Stimulated activated naive B cell treated with anti-CD40 and anti-IgM and Interleukin-4, amounts not matched to agents 10 μg/mL and 1 μg/mL and 100 μg/mL, for 72 hours (primary cell): ENCODE measurements around the gene ORM2.
"Not testable (repeated sequence)": the region's sequence is repeated elsewhere in the genome, so short reads cannot be mapped to it uniquely, and the experiment has no call there.

Experiments
- ATAC-seq, 2 donors: fragments of 150-1000 bp; cut with Tn5 transposase; replicated peaks; 2 replicates each; pipeline ENCODE4 v1.10.0; 2021; ENCODE audit warnings: moderate library complexity in 1 of 2
- DNase-seq: peaks from one replicate; pipeline ENCODE4 v3.0.0; 2021
- H3K27ac Mint-ChIP-seq: one replicate; pipeline ENCODE4 v1.8.0; 2022; ENCODE audit warnings: mild to moderate bottlenecking, mixed read lengths
- H3K27me3 Mint-ChIP-seq, 2 donors: one replicate each; pipeline ENCODE4 v1.8.0; 2022; ENCODE audit warnings: mixed read lengths in 2 of 2
- H3K36me3 Mint-ChIP-seq, 2 donors: one replicate each; pipeline ENCODE4 v1.8.0; 2022; ENCODE audit warnings: mixed read lengths in 2 of 2, mild to moderate bottlenecking in 1 of 2
- H3K4me1 Mint-ChIP-seq, 2 donors: one replicate each; pipeline ENCODE4 v1.8.0; 2022; ENCODE audit warnings: mixed read lengths in 2 of 2, mild to moderate bottlenecking in 1 of 2
- H3K4me3 Mint-ChIP-seq, 2 donors: one replicate each; pipeline ENCODE4 v1.8.0; 2022; ENCODE audit warnings: mild to moderate bottlenecking in 2 of 2, mixed read lengths in 2 of 2, moderate library complexity in 1 of 2
- H3K9me3 Mint-ChIP-seq, 2 donors: one replicate each; pipeline ENCODE4 v1.8.0; 2022; ENCODE audit warnings: mixed read lengths in 2 of 2, mild to moderate bottlenecking in 1 of 2

The ORM2 gene

GRCh38 chr9:114329625-114330022 lies at the start of gene ORM2:
Gene ORM2 (plus strand): TSS chr9:114329869. CDS start chr9:114329905, 36 bp downstream.
- peaks cover 11 to 20% of the 10 kb centered on the region in 2 donors for H3K4me1 Mint-ChIP-seq
- not testable (repeated sequence) for DNase-seq, H3K36me3 Mint-ChIP-seq, H3K9me3 Mint-ChIP-seq, H3K27me3 Mint-ChIP-seq, H3K4me3 Mint-ChIP-seq, ATAC-seq
- H3K27ac Mint-ChIP-seq, result peak within 1 kb of the TSS; percentile 56

- Mint-ChIP-seq H3K27me3 (no peaks in the 10 kb centered on the region), H3K9me3 (peaks cover 2 to 7% of the 10 kb centered on the region in 2 donors)
- ATAC-seq, result no peak
Measured at GRCh38 chr9:114280636-114281472, 48.8 kb upstream of the ORM2 start.

GRCh38 chr9:114281473-114282103 lies 48.1 kb upstream of the ORM2 start:
- H3K4me1 Mint-ChIP-seq, result no peaks in the 10 kb centered on the region
- no peak overlapping the region for H3K27ac Mint-ChIP-seq
- no peak for ATAC-seq
- H3K9me3 Mint-ChIP-seq, result peaks cover 2 to 7% of the 10 kb centered on the region in 2 donors
- H3K27me3 Mint-ChIP-seq, result no peaks in the 10 kb centered on the region
- H3K4me3 Mint-ChIP-seq, result no peak overlapping the region
- H3K36me3 Mint-ChIP-seq, result no peaks in the 10 kb centered on the region
- no peak for DNase-seq

More at GRCh38 chr9:114280636-114281472, 48.8 kb upstream of the ORM2 start:
- no peak for DNase-seq
- H3K27ac Mint-ChIP-seq, result no peak overlapping the region
- no peaks in the 10 kb centered on the region for H3K36me3 Mint-ChIP-seq
- no peaks in the 10 kb centered on the region for H3K4me1 Mint-ChIP-seq
- H3K4me3 Mint-ChIP-seq, result no peak overlapping the region

GRCh38 chr9:114282104-114282485 lies 47.6 kb upstream of the ORM2 start:
- peaks cover 2 to 7% of the 10 kb centered on the region in 2 donors for H3K9me3 Mint-ChIP-seq
- ATAC-seq (no peak), DNase-seq (no peak)
- H3K27ac Mint-ChIP-seq, result no peak overlapping the region
- H3K36me3 Mint-ChIP-seq, result no peaks in the 10 kb centered on the region
- H3K4me1 Mint-ChIP-seq, result no peaks in the 10 kb centered on the region
- no peak overlapping the region for H3K4me3 Mint-ChIP-seq
- no peaks in the 10 kb centered on the region for H3K27me3 Mint-ChIP-seq

- Mint-ChIP-seq H3K4me3 (no peak overlapping the region), H3K9me3 (peaks cover 2 to 7% of the 10 kb centered on the region in 2 donors), H3K4me1 (no peaks in the 10 kb centered on the region), H3K27me3 (no peaks in the 10 kb centered on the region), H3K36me3 (no peaks in the 10 kb centered on the region), H3K27ac (no peak overlapping the region)
- ATAC-seq, result no peak
- no peak for DNase-seq
Measured at GRCh38 chr9:114282507-114282906, 47.2 kb upstream of the ORM2 start.

- no peaks in the 10 kb centered on the region for H3K36me3 Mint-ChIP-seq
- H3K4me3 Mint-ChIP-seq, result no peak overlapping the region
- no peaks in the 10 kb centered on the region for H3K4me1 Mint-ChIP-seq
- no peaks in the 10 kb centered on the region for H3K27me3 Mint-ChIP-seq
- no peak overlapping the region for H3K27ac Mint-ChIP-seq
- DNase-seq (no peak), ATAC-seq (peak in 1 of 2 donors; percentile 18)
- peaks cover 2 to 6% of the 10 kb centered on the region in 2 donors for H3K9me3 Mint-ChIP-seq
Measured at GRCh38 chr9:114282926-114283325, 46.7 kb upstream of the ORM2 start.

- no peak overlapping the region for H3K27ac Mint-ChIP-seq
- H3K27me3 Mint-ChIP-seq, result no peaks in the 10 kb centered on the region
- no peaks in the 10 kb centered on the region for H3K4me1 Mint-ChIP-seq
- no peak overlapping the region for H3K4me3 Mint-ChIP-seq
- DNase-seq (no peak), ATAC-seq (no peak)
- no peaks in the 10 kb centered on the region for H3K9me3 Mint-ChIP-seq
- H3K36me3 Mint-ChIP-seq, result no peaks in the 10 kb centered on the region
Measured at GRCh38 chr9:114283551-114284111, 46.0 kb upstream of the ORM2 start.

- H3K36me3 Mint-ChIP-seq, result no peaks in the 10 kb centered on the region
- H3K9me3 Mint-ChIP-seq, result no peaks in the 10 kb centered on the region
- H3K4me1 Mint-ChIP-seq, result no peaks in the 10 kb centered on the region
- no peaks in the 10 kb centered on the region for H3K27me3 Mint-ChIP-seq
- H3K4me3 Mint-ChIP-seq, result no peak overlapping the region
- H3K27ac Mint-ChIP-seq, result no peak overlapping the region
- DNase-seq, result no peak
- ATAC-seq, result no peak
Measured at GRCh38 chr9:114284316-114285060, 45.2 kb upstream of the ORM2 start.

GRCh38 chr9:114285166-114285867 lies 44.4 kb upstream of the ORM2 start:
- no peak overlapping the region for H3K27ac Mint-ChIP-seq
- no peak overlapping the region for H3K4me3 Mint-ChIP-seq
- ATAC-seq, result no peak
- H3K36me3 Mint-ChIP-seq, result no peaks in the 10 kb centered on the region
- no peaks in the 10 kb centered on the region for H3K4me1 Mint-ChIP-seq
- no peaks in the 10 kb centered on the region for H3K27me3 Mint-ChIP-seq
- no peak for DNase-seq
- H3K9me3 Mint-ChIP-seq, result no peaks in the 10 kb centered on the region

- DNase-seq (no peak), ATAC-seq (no peak)
- H3K4me1 Mint-ChIP-seq, result peaks cover 5% of the 10 kb centered on the region in 2 donors
- no peak overlapping the region for H3K27ac Mint-ChIP-seq
- H3K4me3 Mint-ChIP-seq, result no peak overlapping the region
- H3K27me3 Mint-ChIP-seq, result peaks cover 4% of the 10 kb centered on the region in 2 donors
- no peaks in the 10 kb centered on the region for H3K36me3 Mint-ChIP-seq
- no peaks in the 10 kb centered on the region for H3K9me3 Mint-ChIP-seq
Measured at GRCh38 chr9:114286146-114286679, 43.5 kb upstream of the ORM2 start.

- no peak overlapping the region for H3K4me3 Mint-ChIP-seq
- ATAC-seq, result no peak
- H3K36me3 Mint-ChIP-seq, result no peaks in the 10 kb centered on the region
- no peak overlapping the region for H3K27ac Mint-ChIP-seq
- peaks cover 12 to 13% of the 10 kb centered on the region in 2 donors for H3K27me3 Mint-ChIP-seq
- no peaks in the 10 kb centered on the region for H3K9me3 Mint-ChIP-seq
- H3K4me1 Mint-ChIP-seq, result peaks cover 6% of the 10 kb centered on the region in 2 donors
- DNase-seq, result no peak
Measured at GRCh38 chr9:114287001-114287762, 42.5 kb upstream of the ORM2 start.

- ATAC-seq (no peak), DNase-seq (no peak)
- Mint-ChIP-seq H3K4me1 (peaks cover 6% of the 10 kb centered on the region in 2 donors), H3K36me3 (no peaks in the 10 kb centered on the region), H3K4me3 (no peak overlapping the region), H3K27me3 (peaks cover 14 to 19% of the 10 kb centered on the region in 2 donors), H3K9me3 (no peaks in the 10 kb centered on the region), H3K27ac (no peak overlapping the region)
Measured at GRCh38 chr9:114287763-114288192, 41.9 kb upstream of the ORM2 start.
